Pancreas (tissue), 10 donors: ENCODE measurements around the gene TAS2R10. TPM values are rescaled to one million over a fixed set of nuclear protein-coding genes. Genes with fewer than 3 reads are reported as not detected.
"Not testable (repeated sequence)": the region's sequence is repeated elsewhere in the genome, so short reads cannot be mapped to it uniquely, and the experiment has no call there.

Experiments used
- ATAC-seq, 4 donors: fragments of 200-7000 bp; cut with Tn5 transposase; one replicate each; pipeline versions ENCODE4 v1.8.0 to v1.9.1; 2020; ENCODE audit warnings: mild to moderate bottlenecking in 4 of 4, moderate library complexity in 4 of 4
- DNase-seq, 6 donors: peaks; one replicate each; pipeline ENCODE4 v3.0.0-alpha.2; 2020
- FAIRE-seq: peaks from 2 replicates; lab custom pipeline; 2012; peaks lifted over from hg19 to GRCh38; lab: Jason Lieb, UNC
- H3K27ac ChIP-seq, 4 donors: fragments of 200-600 bp; sonication (generic); 1 replicate in 3 of 4; 2 replicates in 1 of 4; pipeline versions ENCODE4 v1.5.0 to v1.8.0; 2020
- H3K27me3 ChIP-seq, 4 donors: fragments of 200-600 bp; one replicate each; pipeline ENCODE4 v1.8.0; 2021
- H3K36me3 ChIP-seq, 3 donors: fragments of 200-600 bp; sonication (generic) in 1 of 3; one replicate each; pipeline versions ENCODE4 v1.5.0 to v1.8.0; 2020 to 2021
- H3K4me1 ChIP-seq, 3 donors: fragments of 200-600 bp; one replicate each; pipeline ENCODE4 v1.8.0; 2021
- H3K4me3 ChIP-seq, 4 donors: fragments of 200-600 bp; sonication (generic) in 2 of 4; one replicate each; pipeline versions ENCODE4 v1.5.0 to v1.8.0; 2020 to 2021
- H3K9me3 ChIP-seq, 4 donors: fragments of 200-600 bp; one replicate each; pipeline ENCODE4 v1.8.0; 2021
- CTCF ChIP-seq, 4 donors: fragments of 200-600 bp; sonication (generic) in 3 of 4; IDR thresholded peaks; one replicate each; pipeline versions ENCODE4 v1.5.0 to v1.8.0; 2021; ENCODE audit warnings: antibody characterized with exemption in 4 of 4
- WGBS, 2 donors: extraction: QIAGEN DNeasy Blood & Tissue Kit; methylation state at CpG; one replicate each; pipeline ENCODE4 v1.1.7; 2013; 5-methylcytosine and 5-hydroxymethylcytosine counted together
- intact Hi-C, 3 donors: fragments of 100-400 bp; cut with DNase I; formaldehyde crosslinking; loops; one replicate each; pipeline versions ENCODE4 v1.11.1 to v1.14.2; 2022
- polyA plus RNA-seq, 2 donors: library from polyadenylated mRNA; stranded (reverse); fragments of 200-250 nt; gene quantifications; one replicate each; pipeline ENCODE4 v1.2.3, GENCODE V29; 2013
- total RNA-seq, 6 donors: library from RNA; stranded (reverse); fragmentation: NEBNext Ultra II Directional in 4 of 6; extraction: Animal tissue kit (Norgen Biotek cat#: 25700) in 4 of 6; gene quantifications; one replicate each; pipeline versions ENCODE4 v1.2.1 to v1.2.4, GENCODE V29; 2021 to 2023
- donor health status: healthy with polysubstance abuse.
- donor health status: DM: no; HTN: no; CAD: no; lungs with moderate emphysema.
- donor health status: DM: no; HTN: no; CAD: no.
- donor health status: control.
- donor health status: control.
- donor health status: Bipolar disorder and iron deficiency.
- donor health status: DM: yes; HTN: yes; CAD: no.
- donor health status: DM: no; HTN: no; CAD: no.
- donor health status: DM: no; HTN: no; CAD: no.
- donor health status: DM: yes; HTN: yes; CAD: no.

TAS2R10 gene
- total and polyA plus RNA-seq, 8 donors = 0.14 to 0.28 (median 0.21) TPM; not detected in 4

GRCh38 chr12:10810068-10810467 is 16.1 kb downstream of the TAS2R10 start, which contains the start of gene TAS2R9:
Gene TAS2R9, minus strand, starts transcription at chr12:10810168. Its CDS starts 93 bp downstream, at chr12:10810075.
- DNase-seq (no peak), ATAC-seq (no peak), FAIRE-seq (no peak)
- Histone ChIP-seq H3K4me1 (no peaks in the 10 kb centered on the region), H3K4me3 (no peak within 1 kb of the TSS), H3K27me3 (peaks cover 0 to 7% (median 2%) of the 10 kb centered on the region in 4 donors), H3K36me3 (no peaks in the 10 kb centered on the region), H3K27ac (no peak within 1 kb of the TSS), H3K9me3 (no peaks in the 10 kb centered on the region)
- TF ChIP-seq CTCF (IDR thresholded peaks at IDR 0.05) = no peak
- intact Hi-C loops = no loop called here

GRCh38 chr12:10807186-10807585 is 19.0 kb downstream of the TAS2R10 start, which contains the start of gene TAS2R8:
Gene TAS2R8, minus strand, starts transcription at chr12:10807286. Its CDS starts 306 bp downstream, at chr12:10806980.
- no peaks in the 10 kb centered on the region for H3K4me1 ChIP-seq
- no peak for ATAC-seq
- FAIRE-seq = no peak
- no peaks in the 10 kb centered on the region for H3K36me3 ChIP-seq
- no peak for TF ChIP-seq CTCF (IDR thresholded peaks at IDR 0.05)
- no peak within 1 kb of the TSS for H3K4me3 ChIP-seq
- H3K27me3 ChIP-seq = peaks cover 0 to 4% (median 0%) of the 10 kb centered on the region in 4 donors
- H3K27ac ChIP-seq = no peak within 1 kb of the TSS
- intact Hi-C loops = no loop called here
- 43 to 56% methylated on average over 1 of the region's 1 CpG for WGBS, 2 donors
- DNase-seq = no peak
- no peaks in the 10 kb centered on the region for H3K9me3 ChIP-seq

- TF ChIP-seq CTCF (IDR thresholded peaks at IDR 0.05) = no peak
- H3K9me3 ChIP-seq = no peaks in the 10 kb centered on the region
- ATAC-seq (no peak), FAIRE-seq (no peak), DNase-seq (no peak)
- 48 to 53% methylated on average over 4 of the region's 4 CpGs for WGBS, 2 donors
- intact Hi-C loops = no loop called here
- H3K36me3 ChIP-seq = no peaks in the 10 kb centered on the region
- H3K27me3 ChIP-seq = peaks cover 0 to 10% (median 0%) of the 10 kb centered on the region in 4 donors
- H3K27ac ChIP-seq = no peak within 1 kb of the TSS
- H3K4me1 ChIP-seq = no peaks in the 10 kb centered on the region
- H3K4me3 ChIP-seq = no peak within 1 kb of the TSS
Measured at GRCh38 chr12:10802587-10802986, 23.6 kb downstream of the TAS2R10 start, which contains the start of gene TAS2R7. Gene TAS2R7, minus strand, starts transcription at chr12:10802627. Its CDS starts 57 bp downstream, at chr12:10802570.

- WGBS, 2 donors = 38% methylated on average over 5 of the region's 5 CpGs
- H3K4me3 ChIP-seq = no peak overlapping the region
- no peak overlapping the region for H3K27ac ChIP-seq
- FAIRE-seq = no peak
- no peaks in the 10 kb centered on the region for H3K4me1 ChIP-seq
- no peak for ATAC-seq
- TF ChIP-seq CTCF (IDR thresholded peaks at IDR 0.05) = no peak
- H3K27me3 ChIP-seq = peaks cover 0 to 8% (median 0%) of the 10 kb centered on the region in 4 donors
- no peaks in the 10 kb centered on the region for H3K36me3 ChIP-seq
- DNase-seq = no peak
- intact Hi-C loops = no loop called here
- no peaks in the 10 kb centered on the region for H3K9me3 ChIP-seq
Measured at GRCh38 chr12:10801741-10802140, 24.4 kb downstream of the TAS2R10 start.

- FAIRE-seq (no peak), DNase-seq (no peak), ATAC-seq (no peak)
- H3K4me3 ChIP-seq = no peak overlapping the region
- no peak overlapping the region for H3K27ac ChIP-seq
- no peaks in the 10 kb centered on the region for H3K27me3 ChIP-seq
- whole genome bisulfite sequencing, 2 donors = 14 to 15% methylated on average over 2 of the region's 2 CpGs
- no peaks in the 10 kb centered on the region for H3K9me3 ChIP-seq
- H3K4me1 ChIP-seq = no peaks in the 10 kb centered on the region
- intact Hi-C loops = no loop called here
- H3K36me3 ChIP-seq = no peaks in the 10 kb centered on the region
- TF ChIP-seq CTCF (IDR thresholded peaks at IDR 0.05) = no peak
Measured at GRCh38 chr12:10794222-10794621, 31.9 kb downstream of the TAS2R10 start.

GRCh38 chr12:10791769-10792168 is 34.4 kb downstream of the TAS2R10 start:
- H3K4me3 ChIP-seq, H3K36me3 ChIP-seq, H3K9me3 ChIP-seq, FAIRE-seq, DNase-seq, ATAC-seq, intact Hi-C loops, H3K27me3 ChIP-seq, H3K4me1 ChIP-seq, H3K27ac ChIP-seq: not testable (repeated sequence)
- 88 to 89% methylated on average over 4 of the region's 4 CpGs for whole genome bisulfite sequencing, 2 donors
